AG08395 (cell line): Measurements from ENCODE around the gene TRABD2B.
"Not testable (repeated sequence)": the region's sequence is repeated elsewhere in the genome, so short reads cannot be mapped to it uniquely, and the experiment has no call there.

Experiments used
- DNase-seq: peaks from one replicate; pipeline ENCODE4 v3.0.0; 2012; ENCODE audit warnings: mixed read lengths, low spot score

Gene TRABD2B

GRCh38 chr1:47967864-47968555 is 29.2 kb downstream of the TRABD2B start:
- no peak for DNase-seq

- no peak for DNase-seq
Observed at GRCh38 chr1:47965816-47966215, 31.4 kb downstream of the TRABD2B start.

GRCh38 chr1:47964636-47965035 is 32.5 kb downstream of the TRABD2B start:
- no peak for DNase-seq

- no peak for DNase-seq
Observed at GRCh38 chr1:47963568-47964358, 33.4 kb downstream of the TRABD2B start.

- DNase-seq, result no peak
Observed at GRCh38 chr1:47962750-47963492, 34.3 kb downstream of the TRABD2B start.

GRCh38 chr1:47961835-47962234 is 35.4 kb downstream of the TRABD2B start:
- not testable (repeated sequence) for DNase-seq

GRCh38 chr1:47956491-47956890 is 40.7 kb downstream of the TRABD2B start:
- not testable (repeated sequence) for DNase-seq

- DNase-seq, result no peak
Observed at GRCh38 chr1:47953661-47954060, 43.5 kb downstream of the TRABD2B start.

- no peak for DNase-seq
Observed at GRCh38 chr1:47951545-47952235, 45.5 kb downstream of the TRABD2B start.

GRCh38 chr1:47951026-47951425 is 46.2 kb downstream of the TRABD2B start:
- no peak for DNase-seq

- no peak for DNase-seq
Observed at GRCh38 chr1:47950471-47950870, 46.7 kb downstream of the TRABD2B start.

GRCh38 chr1:47948126-47948525 is 49.1 kb downstream of the TRABD2B start:
- DNase-seq, result no peak

- no peak for DNase-seq
Observed at GRCh38 chr1:47947531-47947930, 49.7 kb downstream of the TRABD2B start.

- peak; percentile 10 for DNase-seq
Observed at GRCh38 chr1:47944561-47944960, 52.6 kb downstream of the TRABD2B start.

- no peak for DNase-seq
Observed at GRCh38 chr1:47942240-47942629, 55.0 kb downstream of the TRABD2B start.

GRCh38 chr1:47941609-47942239 is 55.5 kb downstream of the TRABD2B start:
- DNase-seq, result no peak

- peak; percentile 62 for DNase-seq
Observed at GRCh38 chr1:47940779-47941178, 56.4 kb downstream of the TRABD2B start.

GRCh38 chr1:47940326-47940725 is 56.9 kb downstream of the TRABD2B start:
- DNase-seq, result peak; percentile 60

- DNase-seq, result no peak
Observed at GRCh38 chr1:47938520-47938919, 58.7 kb downstream of the TRABD2B start.

GRCh38 chr1:47937586-47938254 is 59.5 kb downstream of the TRABD2B start:
- DNase-seq, result no peak

- DNase-seq, result no peak
Observed at GRCh38 chr1:47936916-47937551, 60.2 kb downstream of the TRABD2B start.
